ENCODE data around the gene PGAP1. TPM values are rescaled to one million over a fixed set of nuclear protein-coding genes. Genes with fewer than 3 reads are reported as not detected.

Gene PGAP1
- total and polyA plus RNA-seq, 2 donors (not counting 1 experiment from before 2014, with no cell fraction given) = 0.25 to 21.8 TPM

DNA sequence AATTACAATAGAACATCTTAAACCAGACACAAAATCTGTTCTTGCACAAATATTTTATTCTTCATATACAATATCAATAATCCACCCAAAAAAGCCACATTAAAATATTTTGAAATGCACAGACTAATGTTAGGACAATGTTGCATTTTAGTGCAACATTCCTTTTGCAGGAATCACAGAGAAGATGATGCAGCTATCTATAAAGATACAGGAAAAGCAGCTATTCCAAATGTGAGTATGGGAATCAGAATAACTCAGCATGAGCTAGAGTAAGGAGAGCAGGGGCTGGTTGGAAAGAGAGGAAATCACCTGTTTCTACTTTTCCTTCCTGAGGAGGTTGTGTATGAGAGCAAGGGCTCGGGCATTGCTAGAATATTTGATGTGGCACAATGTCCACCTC, 122.1 kb downstream of the PGAP1 start:
- Histone ChIP-seq H2AFZ (ENCODE audit: insufficient read depth, low read depth, low read length, poor library complexity, severe bottlenecking) (peak overlapping the region; percentile 27), H3K9ac (ENCODE audit: low read length) (no peak overlapping the region), H3K4me2 (replicated peaks; ENCODE audit: low read depth, low read length, poor library complexity, severe bottlenecking) (no peak overlapping the region), H3K27ac (ENCODE audit: low read length in 2 of 2) (no peak overlapping the region), H3K79me2 (ENCODE audit: control insufficient read depth, insufficient read depth, low read length) (peaks cover 7% of the 10 kb centered on the region), H3K27me3 (replicated peaks in 1 of 4; ENCODE audit: control extremely low read depth in 1 of 4, control insufficient read depth in 3 of 4, insufficient read depth in 4 of 4, low read length in 3 of 4) (peaks cover 0 to 14% (median 3%) of the 10 kb centered on the region in 4 experiments), H3K4me1 (ENCODE audit: control insufficient read depth in 2 of 2, insufficient read depth in 2 of 2, low read length in 2 of 2) (peaks cover 0 to 6% of the 10 kb centered on the region in 2 donors), H3K9me3 (ENCODE audit: control extremely low read depth in 1 of 3, control insufficient read depth in 2 of 3, insufficient read depth in 1 of 3, low read length in 2 of 3) (no peaks in the 10 kb centered on the region), H3K36me3 (replicated peaks in 1 of 2; ENCODE audit: control extremely low read depth in 1 of 2, control insufficient read depth in 1 of 2, extremely low read depth in 1 of 2, insufficient read depth in 2 of 2, low read length in 1 of 2) (no peaks in the 10 kb centered on the region), H3K4me3 (ENCODE audit: control extremely low read depth in 1 of 5, extremely low read depth in 1 of 5, insufficient read depth in 1 of 5, low read depth in 2 of 5, low read length in 4 of 5) (no peak overlapping the region), H4K20me1 (ENCODE audit: control insufficient read depth, insufficient read depth, low read length, poor library complexity, severe bottlenecking) (no peaks in the 10 kb centered on the region)
- H3K27me3 Mint-ChIP-seq = peaks cover 33% of the 10 kb centered on the region
- ChIA-PET POLR2A (interaction anchor here (0.5 kb wide), 1 partner anchor 688 kb away, joined by 3 read pairs; no protein-coding TSS in a partner anchor), CTCF (no interaction called here)
- no peak for TF ChIP-seq EZH2 (IDR thresholded peaks at IDR 0.05; ENCODE audit: borderline replicate concordance, insufficient read depth, low read depth, low read length, poor library complexity, severe bottlenecking)
- no peak for TF ChIP-seq CTCF (IDR thresholded peaks at IDR 0.05)
- H3K27ac Mint-ChIP-seq = no peak overlapping the region
- H3K4me1 Mint-ChIP-seq = peaks cover 3% of the 10 kb centered on the region
- intact Hi-C loops (cut with micrococcal nuclease) = no loop called here
- ATAC-seq (ENCODE audit: low read depth) = no peak
- WGBS (ENCODE audit: insufficient coverage) = no CpG with 5 or more reads among the region's 1 CpG
- H3K4me3 Mint-ChIP-seq = no peak overlapping the region
- H3K9me3 Mint-ChIP-seq (ENCODE audit: insufficient read depth) = no peaks in the 10 kb centered on the region
- no peak for DNase-seq

DNA sequence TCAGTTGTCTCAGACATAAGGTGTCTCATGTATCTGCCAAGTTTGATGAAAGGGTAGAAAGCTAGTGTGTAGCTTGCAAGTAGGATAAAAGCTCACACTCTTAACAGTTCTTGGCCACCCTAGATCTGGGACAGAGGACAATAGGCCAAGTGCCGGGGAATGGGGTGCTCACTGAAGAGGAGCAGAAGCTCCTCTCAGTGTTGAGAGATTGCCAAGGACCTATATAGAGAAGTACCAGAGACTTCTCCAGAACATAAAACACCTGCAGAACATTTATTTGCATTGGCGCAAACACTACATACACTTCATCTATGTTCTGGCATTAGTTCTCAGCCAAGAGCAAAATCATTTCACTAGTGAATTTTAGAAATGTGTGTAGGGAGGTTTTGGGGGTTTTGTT, 124.1 kb downstream of the PGAP1 start:
- H3K4me3 ChIP-seq (ENCODE audit: control extremely low read depth in 1 of 5, extremely low read depth in 1 of 5, insufficient read depth in 1 of 5, low read depth in 2 of 5, low read length in 4 of 5) = no peak overlapping the region
- H2AFZ ChIP-seq (ENCODE audit: insufficient read depth, low read depth, low read length, poor library complexity, severe bottlenecking) = no peak overlapping the region
- H4K20me1 ChIP-seq (ENCODE audit: control insufficient read depth, insufficient read depth, low read length, poor library complexity, severe bottlenecking) = no peaks in the 10 kb centered on the region
- peaks cover 0 to 5% of the 10 kb centered on the region in 2 experiments for H3K36me3 ChIP-seq (replicated peaks in 1 of 2; ENCODE audit: control extremely low read depth in 1 of 2, control insufficient read depth in 1 of 2, extremely low read depth in 1 of 2, insufficient read depth in 2 of 2, low read length in 1 of 2)
- TF ChIP-seq CTCF (IDR thresholded peaks at IDR 0.05) (no peak), EZH2 (IDR thresholded peaks at IDR 0.05; ENCODE audit: borderline replicate concordance, insufficient read depth, low read depth, low read length, poor library complexity, severe bottlenecking) (no peak)
- Mint-ChIP-seq H3K27ac (no peak overlapping the region), H3K27me3 (peaks cover 22% of the 10 kb centered on the region), H3K9me3 (ENCODE audit: insufficient read depth) (no peaks in the 10 kb centered on the region), H3K4me1 (peaks cover 8% of the 10 kb centered on the region), H3K4me3 (no peak overlapping the region)
- WGBS (ENCODE audit: insufficient coverage) = 100% methylated on average over 1 of the region's 2 CpGs
- no peaks in the 10 kb centered on the region for H3K9me3 ChIP-seq (ENCODE audit: control extremely low read depth in 1 of 3, control insufficient read depth in 2 of 3, insufficient read depth in 1 of 3, low read length in 2 of 3)
- ChIA-PET POLR2A (no interaction called here), CTCF (no interaction called here)
- intact Hi-C loops (cut with micrococcal nuclease) = no loop called here
- H3K4me1 ChIP-seq (ENCODE audit: control insufficient read depth in 2 of 2, insufficient read depth in 2 of 2, low read length in 2 of 2) = peaks cover 5 to 8% of the 10 kb centered on the region in 2 donors
- DNase-seq (no peak), ATAC-seq (ENCODE audit: low read depth) (no peak)
- H3K79me2 ChIP-seq (ENCODE audit: control insufficient read depth, insufficient read depth, low read length) = peaks cover 16% of the 10 kb centered on the region
- no peak overlapping the region for H3K27ac ChIP-seq (ENCODE audit: low read length in 2 of 2)
- H3K9ac ChIP-seq (ENCODE audit: low read length) = no peak overlapping the region
- H3K4me2 ChIP-seq (replicated peaks; ENCODE audit: low read depth, low read length, poor library complexity, severe bottlenecking) = no peak overlapping the region
- H3K27me3 ChIP-seq (replicated peaks in 1 of 4; ENCODE audit: control extremely low read depth in 1 of 4, control insufficient read depth in 3 of 4, insufficient read depth in 4 of 4, low read length in 3 of 4) = peaks cover 0 to 10% (median 3%) of the 10 kb centered on the region in 4 experiments
